ENCODE measurements around the gene MKLN1.
"Not testable (repeated sequence)": the region's sequence is repeated elsewhere in the genome, so short reads cannot be mapped to it uniquely, and the experiment has no call there.

Gene MKLN1

GRCh38 chr7:131504157-131504899 is 176.7 kb downstream of the MKLN1 start:
- no peak for DNase-seq

DNA sequence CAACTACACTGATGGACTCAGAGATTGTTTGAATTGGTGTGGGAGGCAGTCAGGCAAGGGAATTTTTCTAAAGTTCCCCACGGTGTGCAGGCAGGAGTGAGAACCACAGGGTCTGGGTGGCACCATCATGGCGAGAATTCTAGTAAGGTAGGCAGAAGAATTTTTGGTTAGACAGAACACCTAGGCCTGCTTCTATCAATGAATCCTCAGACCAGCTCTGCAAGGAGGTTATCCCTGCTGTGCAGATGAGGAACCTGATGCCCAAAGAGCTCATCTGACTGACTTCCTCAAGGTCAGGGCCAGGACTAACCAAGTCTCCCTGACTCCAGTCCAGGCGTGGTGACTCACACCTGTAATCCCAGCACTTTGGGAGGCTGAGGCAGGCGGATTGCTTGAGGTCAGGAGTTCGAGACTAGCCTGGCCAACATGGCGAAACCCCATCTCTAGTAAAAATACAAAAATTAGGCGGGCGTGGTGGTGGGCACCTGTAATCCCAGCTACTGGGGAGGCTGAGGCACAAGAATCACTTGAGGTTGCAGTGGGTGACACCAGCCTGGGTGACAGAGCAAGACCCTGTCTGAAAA is 177.5 kb downstream of the MKLN1 start:
- not testable (repeated sequence) for DNase-seq

GRCh38 chr7:131505636-131506557 is 178.2 kb downstream of the MKLN1 start:
- DNase-seq, result no peak

DNA sequence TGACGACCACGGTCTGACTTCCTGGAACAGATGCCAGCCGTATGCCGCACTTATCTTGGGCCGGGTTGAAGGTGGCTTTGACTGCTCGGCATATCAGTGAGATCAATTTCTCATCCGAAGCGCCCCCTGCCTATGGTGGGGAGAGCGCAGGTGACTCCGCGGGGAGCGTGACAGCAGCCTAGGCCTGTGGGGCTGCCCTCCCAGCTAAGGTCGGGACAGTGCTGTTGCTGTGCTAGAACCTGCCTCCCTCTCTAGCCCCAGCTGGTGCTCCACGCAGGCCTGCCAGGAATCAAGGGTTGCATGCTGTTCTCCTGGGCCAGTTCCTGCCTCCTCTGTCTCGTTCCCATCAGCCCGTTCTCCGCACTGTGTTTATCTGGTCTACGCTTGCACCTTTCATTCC is 178.9 kb downstream of the MKLN1 start:
- no peak for DNase-seq

DNA sequence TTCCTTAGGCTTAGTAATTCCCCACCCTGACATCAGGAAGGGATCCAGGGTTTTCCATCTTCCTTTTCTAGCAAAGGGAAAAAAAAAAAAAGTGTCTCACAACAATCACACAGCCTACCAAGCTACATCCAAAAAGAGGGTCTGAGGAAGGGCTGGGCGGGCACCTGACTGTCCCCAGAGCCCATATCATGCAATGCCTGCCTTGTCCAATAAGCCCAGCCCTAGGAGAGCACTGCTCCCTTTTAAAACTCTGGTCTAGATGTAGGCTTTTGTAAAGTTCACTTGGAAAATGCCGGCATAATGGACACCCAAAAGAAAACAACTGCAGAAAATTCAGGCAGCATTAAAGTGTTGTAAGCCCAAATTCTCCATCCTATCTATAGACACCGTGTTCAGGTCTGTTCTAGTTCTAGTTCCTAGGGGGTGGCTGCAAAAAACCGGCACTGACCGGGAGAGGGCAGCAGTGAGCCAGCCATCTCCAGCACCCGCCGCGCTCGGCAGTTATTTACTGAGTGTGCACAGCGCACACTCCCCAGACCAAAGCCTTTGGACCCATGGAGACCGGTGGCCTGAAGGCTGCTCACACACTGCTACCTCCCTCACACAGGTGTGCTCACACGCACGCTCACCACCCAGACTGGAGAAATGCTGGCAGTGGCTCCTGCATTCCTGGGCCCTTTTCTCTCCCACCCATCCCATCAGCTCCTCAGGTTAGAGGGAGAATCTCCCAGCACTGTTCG is 180.1 kb downstream of the MKLN1 start:
- peak; percentile 65 for DNase-seq

- no peak for DNase-seq
Observed at GRCh38 chr7:131508754-131509486, 181.2 kb downstream of the MKLN1 start.

- no peak for DNase-seq
Observed at GRCh38 chr7:131509781-131510180, 182.1 kb downstream of the MKLN1 start.

- no peak for DNase-seq
Observed at GRCh38 chr7:131511071-131511470, 183.4 kb downstream of the MKLN1 start.

- DNase-seq, result no peak
Observed at GRCh38 chr7:131511774-131512535, 184.3 kb downstream of the MKLN1 start.

DNA sequence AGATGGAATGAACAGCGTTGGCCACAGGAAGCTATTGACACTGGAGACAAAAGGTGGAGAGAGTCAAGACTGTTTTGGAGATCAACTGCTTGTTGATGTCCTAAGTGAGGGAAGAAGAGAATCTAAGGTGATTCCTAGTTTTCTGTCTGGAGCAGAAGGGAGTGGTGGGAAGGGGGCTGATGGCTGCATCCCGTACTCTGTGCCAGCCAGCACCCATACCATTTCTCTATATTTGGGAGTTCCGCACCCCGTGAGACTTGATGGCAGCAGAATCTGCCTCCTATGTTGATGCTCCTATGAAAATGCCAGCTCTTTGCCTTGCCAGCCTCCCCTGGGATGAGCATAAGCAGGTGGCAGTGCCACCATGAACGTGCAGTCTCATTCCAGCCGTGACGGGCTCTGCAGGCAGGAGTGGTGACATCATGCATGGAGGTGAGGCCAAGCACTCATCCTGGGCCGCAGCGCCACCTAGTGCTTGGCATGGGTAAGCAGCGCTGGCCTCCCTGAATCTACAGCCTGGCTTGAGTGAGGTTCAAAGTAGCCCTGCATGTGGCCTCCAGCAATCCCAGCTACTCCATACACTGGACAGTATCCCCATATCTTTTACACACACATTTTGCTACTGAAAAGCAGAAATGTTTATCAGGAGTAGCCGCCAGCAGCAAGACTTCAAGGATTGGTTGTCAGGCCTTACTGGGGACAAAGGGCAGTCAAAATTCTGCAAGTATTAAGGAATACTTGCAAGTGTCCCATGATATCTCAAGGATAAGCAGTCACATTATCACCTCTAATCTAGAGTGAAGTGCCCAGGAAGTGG is 185.8 kb downstream of the MKLN1 start:
- DNase-seq, result peak; percentile 18

- DNase-seq, result not testable (repeated sequence)
Observed at GRCh38 chr7:131515471-131515870, 187.8 kb downstream of the MKLN1 start.

GRCh38 chr7:131517218-131517923 is 189.7 kb downstream of the MKLN1 start:
- DNase-seq, result no peak

- DNase-seq, result no peak
Observed at GRCh38 chr7:131518626-131519025, 190.9 kb downstream of the MKLN1 start.

DNA sequence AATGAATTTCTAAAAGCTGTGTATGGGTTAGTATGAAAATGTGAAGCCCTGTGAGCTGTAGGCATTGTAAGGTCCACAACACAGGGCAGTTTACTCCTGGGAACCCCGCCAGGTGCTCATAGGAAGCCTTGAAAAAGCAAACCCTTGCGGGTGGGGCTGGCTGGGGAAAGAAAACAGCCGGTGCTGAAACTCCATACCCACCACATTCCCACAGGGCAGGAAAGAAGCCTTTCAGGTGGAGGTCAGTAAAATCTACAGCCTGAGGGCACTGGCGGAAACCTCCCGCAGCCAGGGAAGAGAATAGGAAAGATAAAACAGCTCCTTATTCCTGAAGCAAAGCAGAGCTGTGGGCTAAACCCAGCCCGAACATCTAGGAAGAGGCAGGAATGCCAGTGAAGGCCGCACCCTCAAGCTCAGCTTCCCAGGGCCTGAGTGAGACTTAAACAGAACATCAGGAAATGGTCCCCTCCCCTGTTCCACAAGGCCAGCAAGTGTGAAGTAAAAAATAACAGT is 194.0 kb downstream of the MKLN1 start:
- no peak for DNase-seq

DNA sequence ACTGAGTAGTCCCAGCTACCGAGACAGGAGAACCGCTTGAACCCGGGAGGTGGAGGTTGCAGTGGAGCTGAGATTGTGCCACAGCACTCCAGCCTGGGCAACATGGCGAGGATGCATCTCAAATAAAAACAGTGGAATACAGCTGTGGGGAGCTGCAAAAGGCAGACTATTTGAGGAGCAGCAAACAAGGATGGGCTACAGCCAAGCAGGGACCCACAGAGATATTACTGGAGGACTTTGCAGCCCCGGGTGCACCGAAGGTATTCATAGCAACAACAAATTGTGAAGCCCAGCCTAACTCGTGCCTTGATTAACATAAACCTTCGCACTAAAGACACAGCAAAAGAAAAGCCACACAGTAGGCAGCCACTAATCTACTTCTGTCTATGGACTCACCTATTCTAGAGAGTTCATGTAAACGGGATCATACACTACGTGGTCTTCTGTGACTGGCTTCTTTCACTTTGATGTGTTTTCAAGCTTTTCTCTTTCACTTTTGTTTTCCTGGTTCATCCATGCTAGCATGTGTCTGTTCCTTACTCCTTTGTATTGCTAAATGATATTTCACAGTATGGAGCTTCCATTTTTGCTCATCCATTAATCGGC is 194.8 kb downstream of the MKLN1 start:
- no peak for DNase-seq

GRCh38 chr7:131524115-131524514 is 196.4 kb downstream of the MKLN1 start:
- no peak for DNase-seq

GRCh38 chr7:131524703-131525102 is 197.0 kb downstream of the MKLN1 start:
- DNase-seq, result no peak

- DNase-seq, result no peak
Observed at GRCh38 chr7:131525820-131526219, 198.1 kb downstream of the MKLN1 start.

GRCh38 chr7:131527456-131527855 is 199.8 kb downstream of the MKLN1 start:
- no peak for DNase-seq

Data from SHP77 treated with DMSO at 0.1 percent for 48 hours (cell line).